Right lobe of liver (tissue), 6 donors: ENCODE measurements around the gene DUSP1. TPM values are rescaled to one million over a fixed set of nuclear protein-coding genes. Genes with fewer than 3 reads are reported as not detected.

Source experiments
- ATAC-seq, 4 donors: fragments of 200-7000 bp; cut with Tn5 transposase; one replicate each; pipeline ENCODE4 v1.9.1; 2020; ENCODE audit warnings: mild to moderate bottlenecking in 4 of 4, moderate library complexity in 4 of 4
- DNase-seq, 3 donors: peaks; one replicate each; pipeline ENCODE4 v3.0.0-alpha.2; 2020
- H3K27ac ChIP-seq, 3 donors: fragments of 200-600 bp; one replicate each; pipeline ENCODE4 v1.8.0; 2022
- H3K27me3 ChIP-seq, 2 donors: fragments of 200-600 bp; one replicate each; pipeline ENCODE4 v1.8.0; 2022
- H3K36me3 ChIP-seq, 4 donors: fragments of 200-600 bp; sonication (generic) in 1 of 4; one replicate each; pipeline versions ENCODE4 v1.5.1 to v1.8.0; 2017 to 2022; ENCODE audit warnings: control low read depth in 1 of 4
- H3K4me1 ChIP-seq, 4 donors: fragments of 200-600 bp; sonication (generic) in 1 of 4; one replicate each; pipeline versions ENCODE4 v1.5.1 to v1.8.0; 2017 to 2022; ENCODE audit warnings: control low read depth in 1 of 4
- H3K4me3 ChIP-seq, 3 donors: fragments of 200-600 bp; one replicate each; pipeline ENCODE4 v1.8.0; 2022
- H3K9me3 ChIP-seq, 4 donors: fragments of 200-600 bp; sonication (generic) in 1 of 4; one replicate each; pipeline versions ENCODE4 v1.5.1 to v1.8.0; 2017 to 2022; ENCODE audit warnings: control low read depth in 1 of 4
- POLR2A ChIP-seq: fragments of 450-650 bp; IDR thresholded peaks from one replicate; pipeline ENCODE4 v1.6.1; 2017; ENCODE audit warnings: antibody characterized with exemption, mild to moderate bottlenecking
- WGBS: methylation state at CpG from one replicate; pipeline ENCODE4 v1.1.6; 2018; ENCODE audit warnings: low coverage, low lambda C conversion rate; ENCODE audit not compliant: insufficient coverage; ENCODE audit errors: missing lambda C conversion rate; 5-methylcytosine and 5-hydroxymethylcytosine counted together
- intact Hi-C, 2 donors: fragments of 100-400 bp; cut with DNase I; formaldehyde crosslinking; loops; one replicate each; pipeline versions ENCODE4 v1.11.2 to v1.14.1; 2022
- total RNA-seq, 6 experiments: library from RNA; depleted of rRNA in 2 of 6; stranded (reverse); fragments of >200 nt in 2 of 6; fragmentation: NEBNext Ultra II Directional in 3 of 6; extraction: Animal tissue kit (Norgen Biotek cat#: 25700) in 3 of 6; gene quantifications; one replicate each; pipeline versions ENCODE4 v1.1.0 to v1.2.4, GENCODE V29; 2016 to 2023
- TF ChIP-seq, protein P1 (sequence below), 4 donors: fragments of 200-600 bp in 3 of 4; fragments of 450-650 bp in 1 of 4; IDR thresholded peaks; one replicate each; pipeline versions ENCODE4 v1.5.1 to v1.8.0; 2016 to 2022; ENCODE audit warnings: antibody characterized with exemption in 4 of 4, mild to moderate bottlenecking in 2 of 4
- donor health status: DM: no; HTN: yes; CAD: no.
- donor health status: DM: no; HTN: no; CAD: no.
- donor health status: DM: no; HTN: no; CAD: no.
- donor health status: DM: no; HTN: yes; CAD: no.
- donor health status: DM: no; HTN: yes; CAD: no.

DUSP1 gene
- total RNA-seq, 6 experiments from 2014 or later: 106 to 407 (median 232) TPM

DNA sequence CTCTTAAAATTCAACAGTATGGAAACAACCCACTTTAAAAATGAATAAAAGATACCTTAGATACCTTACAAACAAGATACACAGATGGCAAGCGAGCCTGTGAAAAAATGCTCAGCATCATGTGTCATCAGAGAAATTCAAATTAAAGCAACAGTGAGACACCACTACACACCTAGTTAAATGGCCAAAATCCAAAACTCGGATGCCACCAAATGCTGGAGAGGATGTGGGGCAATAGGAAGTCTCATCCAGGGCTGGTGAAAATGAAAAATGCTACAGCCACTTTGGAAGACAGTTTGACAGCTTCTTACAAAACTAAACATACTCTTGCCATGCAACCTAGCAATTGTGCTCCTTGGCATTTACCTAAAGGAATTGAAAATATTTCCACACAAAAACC is 17.9 kb downstream of the DUSP1 start:
- intact Hi-C loops: no loop called here
- TF ChIP-seq, protein P1, sequence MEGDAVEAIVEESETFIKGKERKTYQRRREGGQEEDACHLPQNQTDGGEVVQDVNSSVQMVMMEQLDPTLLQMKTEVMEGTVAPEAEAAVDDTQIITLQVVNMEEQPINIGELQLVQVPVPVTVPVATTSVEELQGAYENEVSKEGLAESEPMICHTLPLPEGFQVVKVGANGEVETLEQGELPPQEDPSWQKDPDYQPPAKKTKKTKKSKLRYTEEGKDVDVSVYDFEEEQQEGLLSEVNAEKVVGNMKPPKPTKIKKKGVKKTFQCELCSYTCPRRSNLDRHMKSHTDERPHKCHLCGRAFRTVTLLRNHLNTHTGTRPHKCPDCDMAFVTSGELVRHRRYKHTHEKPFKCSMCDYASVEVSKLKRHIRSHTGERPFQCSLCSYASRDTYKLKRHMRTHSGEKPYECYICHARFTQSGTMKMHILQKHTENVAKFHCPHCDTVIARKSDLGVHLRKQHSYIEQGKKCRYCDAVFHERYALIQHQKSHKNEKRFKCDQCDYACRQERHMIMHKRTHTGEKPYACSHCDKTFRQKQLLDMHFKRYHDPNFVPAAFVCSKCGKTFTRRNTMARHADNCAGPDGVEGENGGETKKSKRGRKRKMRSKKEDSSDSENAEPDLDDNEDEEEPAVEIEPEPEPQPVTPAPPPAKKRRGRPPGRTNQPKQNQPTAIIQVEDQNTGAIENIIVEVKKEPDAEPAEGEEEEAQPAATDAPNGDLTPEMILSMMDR (IDR thresholded peaks at IDR 0.05): no peak
- TF ChIP-seq POLR2A: no peak
- Histone ChIP-seq H3K27ac (no peak overlapping the region), H3K36me3 (no peaks in the 10 kb centered on the region), H3K27me3 (no peaks in the 10 kb centered on the region), H3K9me3 (no peaks in the 10 kb centered on the region), H3K4me1 (no peaks in the 10 kb centered on the region), H3K4me3 (no peak overlapping the region)
- ATAC-seq (no peak), DNase-seq (no peak)
- 32% methylated on average over 2 of the region's 2 CpGs for WGBS

- ATAC-seq (peak in 2 of 4 donors; percentile 7 to 69), DNase-seq (no peak)
- Histone ChIP-seq H3K4me1 (no peaks in the 10 kb centered on the region), H3K4me3 (no peak overlapping the region), H3K27me3 (no peaks in the 10 kb centered on the region), H3K9me3 (no peaks in the 10 kb centered on the region), H3K27ac (no peak overlapping the region), H3K36me3 (no peaks in the 10 kb centered on the region)
- no peak for TF ChIP-seq POLR2A
- TF ChIP-seq, protein P1 (IDR thresholded peaks at IDR 0.05): no peak
- intact Hi-C loops: no loop called here
- 65% methylated on average over 13 of the region's 14 CpGs for WGBS
Measured at GRCh38 chr5:172751761-172752510, 19.1 kb downstream of the DUSP1 start.

GRCh38 chr5:172749881-172750633 is 20.9 kb downstream of the DUSP1 start:
- no peak for DNase-seq
- intact Hi-C loops: no loop called here
- 60% methylated on average over 7 of the region's 19 CpGs for WGBS

DNA sequence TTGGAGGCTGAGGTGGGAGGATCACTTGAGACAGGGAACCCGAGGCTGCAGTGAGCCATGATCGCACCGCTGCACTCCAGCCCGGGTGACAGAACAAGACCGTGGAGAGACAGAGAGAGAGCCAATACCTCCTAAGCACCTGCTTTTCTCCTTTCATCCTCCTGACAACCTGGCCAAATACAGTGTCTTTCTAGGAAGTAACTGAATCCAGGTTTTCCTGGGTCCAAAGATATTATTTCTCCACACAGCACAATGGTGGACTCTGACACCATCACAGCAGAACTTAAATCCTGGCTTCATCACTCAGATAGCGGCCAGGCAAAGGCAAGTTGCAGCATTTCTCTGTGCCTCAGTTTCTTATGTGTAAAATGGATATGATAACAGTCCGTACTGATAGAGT is 21.9 kb downstream of the DUSP1 start:
- peak overlapping the region; percentile 30 to 52 (median 33) for H3K27ac ChIP-seq
- ATAC-seq (no peak), DNase-seq (no peak)
- H3K4me1 ChIP-seq: no peaks in the 10 kb centered on the region
- H3K9me3 ChIP-seq: no peaks in the 10 kb centered on the region
- no peaks in the 10 kb centered on the region for H3K27me3 ChIP-seq
- 88% methylated on average over 6 of the region's 7 CpGs for WGBS
- H3K4me3 ChIP-seq: no peak overlapping the region
- TF ChIP-seq, protein P1 (IDR thresholded peaks at IDR 0.05): no peak
- TF ChIP-seq POLR2A: no peak
- no peaks in the 10 kb centered on the region for H3K36me3 ChIP-seq
- intact Hi-C loops: no loop called here

More at GRCh38 chr5:172749881-172750633, 20.9 kb downstream of the DUSP1 start:
- TF ChIP-seq, protein P1 (IDR thresholded peaks at IDR 0.05): no peak
- TF ChIP-seq POLR2A: no peak
- Histone ChIP-seq H3K27me3 (no peaks in the 10 kb centered on the region), H3K9me3 (no peaks in the 10 kb centered on the region), H3K36me3 (no peaks in the 10 kb centered on the region), H3K4me1 (no peaks in the 10 kb centered on the region), H3K4me3 (no peak overlapping the region), H3K27ac (peak overlapping the region in 2 of 3 donors; percentile 3 to 18)
- peak in 3 of 4 donors; percentile 7 to 25 (median 14) for ATAC-seq
